Measurements from ENCODE around the gene PPM1M.

The PPM1M gene, protein sequence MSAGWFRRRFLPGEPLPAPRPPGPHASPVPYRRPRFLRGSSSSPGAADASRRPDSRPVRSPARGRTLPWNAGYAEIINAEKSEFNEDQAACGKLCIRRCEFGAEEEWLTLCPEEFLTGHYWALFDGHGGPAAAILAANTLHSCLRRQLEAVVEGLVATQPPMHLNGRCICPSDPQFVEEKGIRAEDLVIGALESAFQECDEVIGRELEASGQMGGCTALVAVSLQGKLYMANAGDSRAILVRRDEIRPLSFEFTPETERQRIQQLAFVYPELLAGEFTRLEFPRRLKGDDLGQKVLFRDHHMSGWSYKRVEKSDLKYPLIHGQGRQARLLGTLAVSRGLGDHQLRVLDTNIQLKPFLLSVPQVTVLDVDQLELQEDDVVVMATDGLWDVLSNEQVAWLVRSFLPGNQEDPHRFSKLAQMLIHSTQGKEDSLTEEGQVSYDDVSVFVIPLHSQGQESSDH

GRCh38 chr3:52245322-52246263 lies at the start of gene PPM1M:
TSS of gene PPM1M (plus strand) at chr3:52245759. CDS start at chr3:52245825, 66 bp downstream.
- no peak for DNase-seq

- DNase-seq: no peak
Observed at GRCh38 chr3:52195823-52196331, 49.7 kb upstream of the PPM1M start.

- DNase-seq: no peak
Observed at GRCh38 chr3:52196977-52197376, 48.6 kb upstream of the PPM1M start.

GRCh38 chr3:52197499-52197841 lies 48.1 kb upstream of the PPM1M start:
- DNase-seq: no peak

DNA sequence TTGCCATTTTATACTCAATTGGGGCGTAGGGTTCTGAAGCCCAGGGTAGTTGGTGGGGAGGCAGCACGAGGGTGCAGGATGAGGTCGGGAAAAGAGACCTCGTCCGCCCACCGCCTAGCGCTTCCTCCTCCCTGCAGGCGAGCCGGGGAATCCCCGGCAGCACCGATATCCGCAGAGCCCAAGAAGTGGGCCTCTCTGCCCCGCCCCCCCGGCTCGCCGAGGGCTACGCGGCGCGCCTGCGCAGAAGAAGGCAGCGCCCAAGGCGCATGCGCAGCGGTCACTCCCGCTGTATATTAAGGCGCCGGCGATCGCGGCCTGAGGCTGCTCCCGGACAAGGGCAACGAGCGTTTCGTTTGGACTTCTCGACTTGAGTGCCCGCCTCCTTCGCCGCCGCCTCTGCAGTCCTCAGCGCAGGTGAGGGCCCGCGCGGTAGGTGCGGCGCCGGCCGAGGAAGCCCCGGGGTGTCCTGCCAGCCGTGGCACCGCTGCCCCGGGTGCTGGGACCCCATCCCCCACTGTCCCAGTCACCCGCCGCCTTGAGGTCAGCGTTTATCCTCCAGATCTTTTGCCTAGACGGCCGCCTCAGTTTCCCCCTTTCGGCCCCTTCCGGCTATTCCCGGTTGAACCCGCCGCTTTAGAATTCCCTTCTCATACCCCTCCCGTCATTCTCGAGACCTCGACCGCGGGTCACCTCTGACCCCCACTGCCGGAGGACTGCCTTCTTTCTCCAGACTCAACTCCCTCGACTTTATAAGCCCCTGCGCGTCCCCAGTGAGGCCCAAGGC lies 47.5 kb upstream of the PPM1M start, which contains the start of gene ALAS1:
TSS of gene ALAS1 (plus strand) at position 319 of the 784 bp plus-strand sequence. CDS start 1,082 bp downstream, outside the sequence.
- DNase-seq: no peak

DNA sequence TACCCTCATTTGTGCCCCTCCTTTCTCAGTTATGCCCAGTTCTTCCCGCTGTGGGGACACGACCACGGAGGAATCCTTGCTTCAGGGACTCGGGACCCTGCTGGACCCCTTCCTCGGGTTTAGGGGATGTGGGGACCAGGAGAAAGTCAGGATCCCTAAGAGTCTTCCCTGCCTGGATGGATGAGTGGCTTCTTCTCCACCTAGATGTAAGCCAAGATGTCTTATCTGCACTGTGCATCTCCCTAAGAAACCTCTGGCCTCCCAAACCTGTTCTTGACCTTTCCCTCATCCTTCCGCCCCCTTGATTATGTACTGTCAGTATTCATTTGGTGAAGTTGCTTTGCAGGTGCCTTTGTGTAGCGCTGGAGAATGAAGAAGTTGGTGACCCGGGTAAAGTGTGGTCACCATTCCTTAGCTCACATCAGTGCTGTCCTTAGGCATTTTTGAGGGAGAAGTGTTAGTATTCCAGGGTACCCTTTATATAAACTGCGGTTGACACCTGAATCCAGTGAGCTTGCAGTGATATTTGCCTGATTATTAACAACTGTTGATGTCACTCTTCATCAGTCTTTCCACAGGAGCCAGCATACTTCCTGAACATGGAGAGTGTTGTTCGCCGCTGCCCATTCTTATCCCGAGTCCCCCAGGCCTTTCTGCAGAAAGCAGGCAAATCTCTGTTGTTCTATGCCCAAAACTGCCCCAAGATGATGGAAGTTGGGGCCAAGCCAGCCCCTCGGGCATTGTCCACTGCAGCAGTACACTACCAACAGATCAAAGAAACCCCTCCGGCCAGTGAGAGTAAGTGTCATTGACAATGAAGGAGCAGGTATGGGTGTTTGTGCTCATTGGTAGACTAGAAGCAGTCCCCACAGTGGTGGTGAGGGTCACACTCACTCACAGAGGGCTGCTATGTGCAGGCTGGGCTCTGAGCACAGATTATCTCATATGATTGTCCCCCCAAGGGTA lies 46.6 kb upstream of the PPM1M start:
- DNase-seq: no peak

DNA sequence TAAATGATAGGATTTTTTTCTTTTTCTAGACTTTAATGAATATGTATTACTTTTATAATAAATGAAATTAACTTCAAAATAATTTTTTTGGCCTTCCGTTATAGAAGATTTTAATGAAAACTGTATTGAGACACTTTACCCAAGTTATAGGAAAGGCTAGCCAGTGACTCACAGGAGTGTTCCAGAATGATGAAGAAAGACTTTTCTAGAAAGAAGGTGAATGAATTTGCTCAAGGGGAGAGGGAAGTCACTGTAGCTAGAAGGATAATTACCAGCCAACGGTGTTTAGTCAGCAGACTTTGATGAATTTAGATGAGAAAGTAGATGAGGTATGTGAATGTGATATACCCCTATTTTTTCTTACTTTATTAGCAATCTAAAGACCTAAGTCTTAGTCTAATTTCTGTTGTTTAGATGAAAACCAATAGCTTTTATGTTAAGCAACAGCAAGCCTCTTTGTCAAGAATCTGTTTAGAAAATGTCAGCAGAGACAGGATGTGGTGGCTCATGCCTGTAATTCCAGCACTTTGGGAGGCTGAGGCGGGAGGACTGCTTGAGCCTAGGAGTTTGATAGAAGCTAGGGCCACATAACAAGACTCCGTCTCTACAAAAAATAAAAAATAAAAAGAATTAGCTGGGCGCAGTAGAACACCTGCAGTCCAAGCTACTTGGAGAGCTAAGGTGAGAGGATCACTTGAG lies 44.4 kb upstream of the PPM1M start:
- DNase-seq: no peak

GRCh38 chr3:52202384-52203077 lies 43.0 kb upstream of the PPM1M start:
- DNase-seq: no peak

- no peak for DNase-seq
Observed at GRCh38 chr3:52203701-52204100, 41.9 kb upstream of the PPM1M start.

DNA sequence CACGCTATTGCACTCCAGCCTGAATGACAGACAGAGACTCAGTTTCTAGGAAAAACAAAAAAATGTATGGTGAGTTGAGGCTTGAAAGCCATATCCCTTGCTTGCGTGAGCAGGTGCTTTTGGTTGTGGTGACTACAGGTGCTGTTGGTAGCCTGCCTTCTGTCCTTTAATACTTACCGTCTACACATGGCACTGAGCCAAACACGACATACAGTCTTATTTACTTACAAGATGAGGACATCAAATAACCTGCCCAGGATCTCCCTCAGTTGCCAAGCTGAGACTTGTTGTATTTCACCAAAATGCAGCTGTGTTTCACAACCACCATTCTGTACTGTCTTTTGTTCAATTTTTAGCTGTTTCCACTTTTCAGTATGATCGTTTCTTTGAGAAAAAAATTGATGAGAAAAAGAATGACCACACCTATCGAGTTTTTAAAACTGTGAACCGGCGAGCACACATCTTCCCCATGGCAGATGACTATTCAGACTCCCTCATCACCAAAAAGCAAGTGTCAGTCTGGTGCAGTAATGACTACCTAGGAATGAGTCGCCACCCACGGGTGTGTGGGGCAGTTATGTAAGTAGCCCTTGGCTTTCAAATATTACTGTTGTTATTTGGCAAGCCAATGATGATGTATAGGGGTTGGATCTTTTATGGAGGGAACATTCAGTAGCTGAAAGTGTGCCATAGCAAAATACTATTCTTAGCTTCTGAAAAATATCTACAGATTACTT lies 41.1 kb upstream of the PPM1M start:
- DNase-seq: no peak

DNA sequence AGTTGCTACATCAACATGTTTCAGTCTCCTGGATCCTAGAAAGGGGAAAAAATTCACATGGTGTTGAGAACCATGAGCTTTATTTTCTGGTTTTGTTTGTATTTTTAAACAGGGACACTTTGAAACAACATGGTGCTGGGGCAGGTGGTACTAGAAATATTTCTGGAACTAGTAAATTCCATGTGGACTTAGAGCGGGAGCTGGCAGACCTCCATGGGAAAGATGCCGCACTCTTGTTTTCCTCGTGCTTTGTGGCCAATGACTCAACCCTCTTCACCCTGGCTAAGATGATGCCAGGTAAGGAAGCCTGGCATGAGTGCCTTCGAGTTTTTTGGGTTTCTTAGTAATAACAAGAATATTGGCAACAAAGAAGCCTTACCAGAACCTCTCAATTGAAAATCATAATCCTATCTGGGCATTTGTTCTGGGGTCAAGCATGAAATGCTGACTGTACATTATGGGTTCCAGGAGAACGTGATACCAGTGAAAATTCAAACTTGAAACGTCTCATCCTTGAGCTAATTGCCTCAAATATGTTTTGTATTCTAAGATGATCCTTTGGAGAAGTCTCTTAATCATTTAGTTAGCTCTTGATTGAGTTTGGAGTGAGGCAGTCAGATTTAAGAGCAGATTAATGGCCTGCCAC lies 39.7 kb upstream of the PPM1M start:
- no peak for DNase-seq

DNA sequence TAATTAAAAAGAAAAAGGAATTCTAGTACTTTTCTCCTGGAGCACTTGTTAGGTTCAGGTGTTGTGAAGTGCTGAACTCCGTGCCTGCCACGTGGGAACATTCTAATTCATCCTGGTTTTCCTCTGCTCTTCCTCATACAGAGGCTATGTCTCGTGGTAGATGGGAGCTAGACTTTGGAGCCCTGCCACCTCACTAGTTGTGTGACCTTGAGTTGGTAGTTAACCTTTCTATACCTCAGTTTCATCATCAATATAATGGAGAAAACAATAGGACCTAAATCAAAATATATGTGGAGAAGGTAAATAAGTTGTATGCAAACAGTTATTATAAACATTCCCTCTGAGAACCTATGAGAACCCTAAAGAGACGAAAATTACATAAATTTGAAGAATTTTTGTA lies 37.0 kb upstream of the PPM1M start:
- DNase-seq: no peak

GRCh38 chr3:52210037-52210436 lies 35.5 kb upstream of the PPM1M start:
- no peak for DNase-seq

DNA sequence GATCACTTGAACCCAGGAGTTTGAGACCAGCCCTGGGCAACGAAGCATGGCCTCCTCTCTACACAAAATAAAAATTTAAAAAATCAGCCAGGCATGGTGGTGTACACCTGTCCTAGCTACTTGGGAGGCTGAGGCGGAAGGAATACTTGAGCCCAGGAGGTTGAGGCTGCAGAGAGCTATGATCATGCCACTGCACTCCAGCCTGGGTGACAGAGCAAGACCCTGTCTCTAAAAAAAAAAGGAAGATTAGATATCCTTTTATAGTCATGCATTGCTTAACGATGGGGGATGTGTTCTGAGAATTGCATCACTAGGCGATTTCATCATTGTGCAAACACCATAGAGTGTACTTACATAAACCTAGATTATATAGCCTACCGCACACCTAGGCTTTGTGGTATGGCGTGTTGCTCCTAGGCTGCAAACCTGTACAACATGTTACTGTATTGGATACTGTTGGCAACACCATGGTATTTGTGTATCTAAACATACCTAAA lies 35.0 kb upstream of the PPM1M start:
- no peak for DNase-seq

DNA sequence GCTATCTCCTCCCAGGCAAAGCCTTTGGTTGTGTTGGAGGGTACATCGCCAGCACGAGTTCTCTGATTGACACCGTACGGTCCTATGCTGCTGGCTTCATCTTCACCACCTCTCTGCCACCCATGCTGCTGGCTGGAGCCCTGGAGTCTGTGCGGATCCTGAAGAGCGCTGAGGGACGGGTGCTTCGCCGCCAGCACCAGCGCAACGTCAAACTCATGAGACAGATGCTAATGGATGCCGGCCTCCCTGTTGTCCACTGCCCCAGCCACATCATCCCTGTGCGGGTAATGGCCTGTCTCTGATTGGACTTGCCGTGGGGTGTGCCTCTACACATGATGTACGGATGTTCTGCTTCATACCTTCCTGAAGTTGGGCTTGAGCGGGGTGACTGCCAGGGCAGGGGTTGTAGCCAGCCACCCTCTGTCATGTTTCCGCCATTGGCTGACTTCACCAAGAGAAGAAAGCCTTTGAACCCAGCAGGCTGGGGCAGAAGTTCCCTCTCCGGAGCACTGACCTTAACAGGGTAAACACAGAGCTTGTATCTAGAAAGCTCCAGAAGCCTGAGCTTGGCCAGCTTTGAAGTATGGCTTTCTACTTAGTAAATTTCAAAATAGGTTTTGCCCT lies 34.2 kb upstream of the PPM1M start:
- DNase-seq: no peak

- DNase-seq: no peak
Observed at GRCh38 chr3:52213005-52213404, 32.6 kb upstream of the PPM1M start.

DNA sequence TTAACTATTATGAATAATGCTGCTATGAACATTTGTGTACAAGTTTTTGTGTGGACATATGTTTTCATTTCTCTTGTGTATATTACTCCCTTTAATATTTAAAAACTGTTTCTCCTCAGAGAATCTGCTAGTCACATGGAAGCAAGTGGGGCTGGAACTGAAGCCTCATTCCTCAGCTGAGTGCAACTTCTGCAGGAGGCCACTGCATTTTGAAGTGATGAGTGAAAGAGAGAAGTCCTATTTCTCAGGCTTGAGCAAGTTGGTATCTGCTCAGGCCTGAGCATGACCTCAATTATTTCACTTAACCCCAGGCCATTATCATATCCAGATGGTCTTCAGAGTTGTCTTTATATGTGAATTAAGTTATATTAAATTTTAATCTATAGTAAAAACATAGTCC lies 31.7 kb upstream of the PPM1M start:
- DNase-seq: no peak

DNA sequence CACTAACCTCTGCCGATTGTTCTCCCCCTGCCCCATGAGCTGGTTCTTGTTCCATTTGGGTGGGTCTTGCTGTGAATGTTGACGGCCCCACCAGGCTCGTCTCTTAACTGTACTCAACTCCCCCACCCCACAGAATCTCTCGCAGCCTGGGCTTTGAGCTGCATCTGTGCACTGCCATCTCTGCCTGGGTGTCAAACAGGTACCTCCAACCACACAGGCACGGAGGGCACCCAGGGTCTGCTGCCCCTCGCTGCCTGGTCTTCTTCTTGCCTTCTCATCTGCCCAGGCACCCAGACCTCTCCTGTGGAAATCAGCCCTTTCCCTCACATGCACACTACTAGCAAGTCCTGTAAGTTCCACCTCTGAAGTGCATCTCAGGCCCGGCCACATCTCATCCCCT lies 30.2 kb upstream of the PPM1M start:
- no peak for DNase-seq

All from cortex of kidney (tissue), 1 donor.